Upper lobe of right lung (tissue), 1 donor: ENCODE results near the gene GPRC5D. TPM values are rescaled to one million over a fixed set of nuclear protein-coding genes. Genes with fewer than 3 reads are reported as not detected.
A peak's percentile ranks its signal among the peaks of the same experiment; 100 is the strongest.

Experiments
- ATAC-seq: fragments of 200-7000 bp; cut with Tn5 transposase; one replicate; pipeline ENCODE4 v1.9.1; 2020; ENCODE audit warnings: mild to moderate bottlenecking, moderate library complexity
- DNase-seq: peaks from one replicate; pipeline ENCODE4 v3.0.0-alpha.2; 2020
- H3K27ac ChIP-seq: fragments of 200-600 bp; one replicate; pipeline ENCODE4 v1.8.0; 2022
- H3K27me3 ChIP-seq: fragments of 200-600 bp; one replicate; pipeline ENCODE4 v1.8.0; 2022; ENCODE audit warnings: mild to moderate bottlenecking
- H3K36me3 ChIP-seq: fragments of 200-600 bp; one replicate; pipeline ENCODE4 v1.8.0; 2022
- H3K4me1 ChIP-seq: fragments of 200-600 bp; one replicate; pipeline ENCODE4 v1.8.0; 2022
- H3K4me3 ChIP-seq: fragments of 200-600 bp; one replicate; pipeline ENCODE4 v1.8.0; 2022; ENCODE audit warnings: mild to moderate bottlenecking
- H3K9me3 ChIP-seq: fragments of 200-600 bp; one replicate; pipeline ENCODE4 v1.8.0; 2022
- intact Hi-C: fragments of 100-400 bp; cut with DNase I; formaldehyde crosslinking; loops from one replicate; pipeline ENCODE4 v1.11.0; 2022
- total RNA-seq: library from RNA; stranded (reverse); fragmentation: NEBNext Ultra II Directional; extraction: Animal tissue kit (Norgen Biotek cat#: 25700); gene quantifications from one replicate; pipeline ENCODE4 v1.2.1, GENCODE V29; 2021
- TF ChIP-seq, protein P1 (sequence below): fragments of 200-600 bp; IDR thresholded peaks from one replicate; pipeline ENCODE4 v1.8.0; 2022; ENCODE audit warnings: antibody characterized with exemption
- donor health status: DM: no; HTN: yes; CAD: no; lungs with severe emphysema.

Gene GPRC5D
- total RNA-seq, 1 donor from 2014 or later, result not detected

DNA sequence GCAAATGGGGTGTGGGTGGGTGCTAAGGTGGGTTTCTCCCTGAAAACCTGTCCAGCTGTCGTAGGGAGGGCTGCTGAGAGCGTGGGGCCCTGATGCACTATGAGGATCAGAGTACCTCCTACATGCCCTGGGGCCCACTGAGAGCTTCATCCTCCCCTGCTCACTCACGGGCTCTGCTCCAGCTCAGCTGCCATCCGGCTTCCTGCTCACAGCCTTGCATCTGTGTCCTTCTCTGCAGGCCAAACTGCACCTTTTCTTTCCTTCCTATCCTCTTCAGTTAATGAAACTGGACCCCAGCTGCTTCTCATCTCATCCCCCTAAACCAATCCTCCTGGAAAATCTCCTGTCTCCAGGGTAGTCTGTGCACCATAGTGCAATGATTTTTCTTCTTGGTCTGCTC, 22.2 kb upstream of the GPRC5D start:
- intact Hi-C loops, result no loop called here
- Histone ChIP-seq H3K36me3 (peaks cover 55% of the 10 kb centered on the region), H3K27ac (no peak overlapping the region), H3K4me1 (peaks cover 5% of the 10 kb centered on the region), H3K9me3 (no peaks in the 10 kb centered on the region), H3K27me3 (no peaks in the 10 kb centered on the region), H3K4me3 (no peak overlapping the region)
- TF ChIP-seq, protein P1, sequence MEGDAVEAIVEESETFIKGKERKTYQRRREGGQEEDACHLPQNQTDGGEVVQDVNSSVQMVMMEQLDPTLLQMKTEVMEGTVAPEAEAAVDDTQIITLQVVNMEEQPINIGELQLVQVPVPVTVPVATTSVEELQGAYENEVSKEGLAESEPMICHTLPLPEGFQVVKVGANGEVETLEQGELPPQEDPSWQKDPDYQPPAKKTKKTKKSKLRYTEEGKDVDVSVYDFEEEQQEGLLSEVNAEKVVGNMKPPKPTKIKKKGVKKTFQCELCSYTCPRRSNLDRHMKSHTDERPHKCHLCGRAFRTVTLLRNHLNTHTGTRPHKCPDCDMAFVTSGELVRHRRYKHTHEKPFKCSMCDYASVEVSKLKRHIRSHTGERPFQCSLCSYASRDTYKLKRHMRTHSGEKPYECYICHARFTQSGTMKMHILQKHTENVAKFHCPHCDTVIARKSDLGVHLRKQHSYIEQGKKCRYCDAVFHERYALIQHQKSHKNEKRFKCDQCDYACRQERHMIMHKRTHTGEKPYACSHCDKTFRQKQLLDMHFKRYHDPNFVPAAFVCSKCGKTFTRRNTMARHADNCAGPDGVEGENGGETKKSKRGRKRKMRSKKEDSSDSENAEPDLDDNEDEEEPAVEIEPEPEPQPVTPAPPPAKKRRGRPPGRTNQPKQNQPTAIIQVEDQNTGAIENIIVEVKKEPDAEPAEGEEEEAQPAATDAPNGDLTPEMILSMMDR, result no peak
- no peak for DNase-seq
- ATAC-seq, result no peak

DNA sequence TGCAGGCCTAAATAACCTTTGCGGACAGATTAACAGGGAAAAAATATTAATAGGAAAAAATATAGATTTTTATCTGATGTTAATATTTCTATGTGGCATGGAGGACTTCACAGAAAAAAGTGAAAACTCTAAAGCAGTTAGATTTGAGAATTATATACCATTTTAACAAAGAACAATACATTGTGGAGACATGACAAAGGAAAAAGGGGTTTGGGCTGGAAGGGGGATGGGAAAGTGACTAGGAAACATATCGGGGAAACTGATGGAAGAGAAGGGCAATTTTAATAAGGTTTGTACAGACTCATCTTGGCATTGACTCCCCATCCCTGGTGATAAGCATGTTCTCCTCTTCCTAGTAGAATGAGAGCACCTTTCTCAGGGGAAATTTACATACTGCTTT, 21.0 kb upstream of the GPRC5D start:
- peaks cover 5% of the 10 kb centered on the region for H3K4me1 ChIP-seq
- DNase-seq (no peak), ATAC-seq (no peak)
- no peak overlapping the region for H3K4me3 ChIP-seq
- H3K27me3 ChIP-seq, result no peaks in the 10 kb centered on the region
- H3K9me3 ChIP-seq, result no peaks in the 10 kb centered on the region
- peaks cover 51% of the 10 kb centered on the region for H3K36me3 ChIP-seq
- intact Hi-C loops, result no loop called here
- H3K27ac ChIP-seq, result no peak overlapping the region
- TF ChIP-seq, protein P1, result no peak

DNA sequence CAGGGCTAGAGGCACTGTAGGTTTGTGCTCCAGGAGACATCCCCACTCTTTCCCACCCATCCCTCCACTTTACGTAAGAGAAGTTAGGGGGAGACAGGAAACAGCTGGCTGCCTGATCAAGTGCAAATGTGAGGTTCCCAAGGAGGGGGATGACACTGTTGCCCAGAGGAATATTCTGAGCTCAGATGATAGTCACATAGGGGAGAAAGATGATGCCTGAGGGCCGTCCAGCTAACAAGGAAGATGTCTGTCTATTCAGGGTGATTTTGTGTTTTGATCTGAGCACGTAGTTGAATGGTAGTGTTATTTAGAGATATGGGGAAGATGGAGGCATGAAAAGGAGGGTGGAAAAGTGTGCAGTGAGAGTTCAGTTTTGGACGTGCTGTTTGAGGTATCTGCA, 13.9 kb upstream of the GPRC5D start:
- Histone ChIP-seq H3K4me3 (no peak overlapping the region), H3K4me1 (no peaks in the 10 kb centered on the region), H3K27me3 (no peaks in the 10 kb centered on the region), H3K36me3 (peaks cover 13% of the 10 kb centered on the region), H3K9me3 (no peaks in the 10 kb centered on the region), H3K27ac (no peak overlapping the region)
- ATAC-seq, result no peak
- intact Hi-C loops, result no loop called here
- TF ChIP-seq, protein P1, result no peak
- DNase-seq, result no peak

DNA sequence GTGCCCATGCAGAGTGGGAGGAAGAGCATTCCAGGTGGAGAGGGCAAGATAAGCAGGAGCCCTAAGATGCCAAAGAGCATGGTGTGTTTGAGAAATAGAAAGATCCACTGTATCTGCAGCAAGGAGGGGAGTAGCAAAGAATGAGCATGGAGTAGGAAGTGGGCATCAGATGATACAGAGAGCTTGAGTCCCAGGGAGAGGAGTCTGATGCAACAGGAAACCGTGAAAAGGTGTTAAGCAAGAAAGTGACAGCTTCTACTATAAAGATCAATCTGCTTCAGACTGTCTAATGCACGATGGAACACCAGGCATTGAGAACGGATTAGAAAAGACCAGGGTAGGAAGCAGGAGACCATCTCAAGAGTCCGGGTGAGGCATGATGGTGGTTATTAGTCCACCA, 12.3 kb upstream of the GPRC5D start:
- DNase-seq (no peak), ATAC-seq (peak; percentile 14)
- no peaks in the 10 kb centered on the region for H3K4me1 ChIP-seq
- H3K27me3 ChIP-seq, result no peaks in the 10 kb centered on the region
- no peak overlapping the region for H3K4me3 ChIP-seq
- H3K9me3 ChIP-seq, result no peaks in the 10 kb centered on the region
- no peak overlapping the region for H3K27ac ChIP-seq
- TF ChIP-seq, protein P1, result no peak
- intact Hi-C loops, result no loop called here
- H3K36me3 ChIP-seq, result peaks cover 13% of the 10 kb centered on the region

DNA sequence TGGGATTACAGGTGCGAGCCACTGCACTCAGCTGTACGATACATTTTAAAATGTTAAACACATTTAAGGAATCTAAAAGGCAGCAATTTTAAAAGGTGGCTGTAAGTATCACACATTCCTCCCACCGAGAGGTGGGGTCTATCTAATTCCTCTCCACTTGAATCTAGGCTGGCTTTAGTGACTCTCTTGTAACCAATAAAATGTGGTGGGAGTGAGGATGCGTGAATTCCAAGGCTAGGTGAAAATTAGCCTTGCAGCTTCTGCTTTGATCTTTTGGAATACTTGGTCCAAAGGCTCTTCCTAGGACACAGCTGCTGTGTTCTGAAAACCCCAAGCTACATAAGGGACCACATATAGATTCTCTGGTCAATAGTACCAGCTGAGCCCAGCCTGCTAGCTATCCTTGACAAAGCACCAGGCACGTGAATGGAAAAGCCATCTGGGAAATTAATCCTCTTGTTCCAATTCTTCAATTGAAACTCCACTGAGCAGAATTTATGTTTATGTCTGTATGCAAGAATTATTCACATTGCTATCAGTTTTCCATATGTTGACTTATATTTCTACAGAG, 8.8 kb upstream of the GPRC5D start:
- Histone ChIP-seq H3K36me3 (no peaks in the 10 kb centered on the region), H3K27ac (no peak overlapping the region), H3K9me3 (no peaks in the 10 kb centered on the region), H3K4me3 (no peak overlapping the region), H3K27me3 (no peaks in the 10 kb centered on the region), H3K4me1 (no peaks in the 10 kb centered on the region)
- intact Hi-C loops, result no loop called here
- TF ChIP-seq, protein P1, result no peak
- ATAC-seq, result no peak
- DNase-seq, result no peak

DNA sequence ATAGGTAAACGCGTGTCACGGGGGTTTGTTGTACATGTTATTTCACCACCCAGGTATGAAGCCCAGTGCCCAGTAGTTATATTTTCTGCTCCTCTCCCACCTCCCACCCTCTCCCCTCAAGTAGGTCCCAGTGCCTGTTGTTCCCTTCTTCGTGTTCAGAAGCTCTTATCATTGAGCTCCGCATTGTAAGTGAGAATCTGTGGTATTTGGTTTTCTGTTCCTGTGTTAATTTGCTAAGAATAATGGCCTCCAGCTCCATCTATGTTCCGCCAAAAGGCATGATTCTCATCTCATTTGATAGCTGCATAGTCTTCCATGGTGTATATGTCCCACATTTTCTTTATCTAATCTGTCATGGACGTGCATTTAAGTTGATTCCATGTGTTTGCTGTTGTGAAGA, 6.9 kb upstream of the GPRC5D start:
- TF ChIP-seq, protein P1, result no peak
- H3K27me3 ChIP-seq, result no peaks in the 10 kb centered on the region
- DNase-seq (no peak), ATAC-seq (no peak)
- H3K27ac ChIP-seq, result no peak overlapping the region
- H3K36me3 ChIP-seq, result no peaks in the 10 kb centered on the region
- intact Hi-C loops, result no loop called here
- H3K9me3 ChIP-seq, result no peaks in the 10 kb centered on the region
- H3K4me1 ChIP-seq, result no peaks in the 10 kb centered on the region
- no peak overlapping the region for H3K4me3 ChIP-seq
